ENCODE results near the gene TANGO2.

DNA sequence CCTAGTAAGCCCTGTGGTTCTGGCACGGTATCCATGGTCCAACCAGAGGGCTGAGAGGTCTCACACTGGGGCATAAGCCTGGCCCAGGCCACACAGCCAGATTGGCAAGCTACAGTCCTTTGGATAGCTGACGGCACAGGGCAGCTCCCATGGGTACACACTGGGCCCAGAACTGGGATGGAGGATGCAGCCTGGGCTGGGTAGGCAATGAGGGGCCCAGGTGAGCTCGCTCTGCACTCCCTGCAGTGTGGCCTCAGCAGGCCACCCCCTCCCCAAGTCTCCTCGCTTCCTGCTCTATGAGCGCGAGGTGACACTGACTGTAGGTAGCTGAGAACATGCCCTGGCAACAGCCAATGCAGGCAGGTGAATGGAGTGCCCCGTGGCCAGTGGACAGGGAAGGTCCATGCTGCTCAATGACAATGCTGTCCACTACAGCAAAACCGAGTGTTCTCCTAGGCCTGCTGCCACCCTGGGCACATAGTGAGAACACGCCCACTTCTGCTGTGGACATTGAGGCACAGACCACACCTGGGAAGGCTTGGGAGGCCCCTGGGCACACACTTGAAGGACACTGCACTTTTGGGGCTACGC is 8.1 kb upstream of the TANGO2 start:
- TF ChIP-seq CTCF (conservative IDR thresholded peaks at IDR 0.05) (no peak), ZFX (IDR thresholded peaks at IDR 0.05) (no peak)

Measured in C4-2B (cell line).